ENCODE measurements around the gene SPTLC2.

DNA sequence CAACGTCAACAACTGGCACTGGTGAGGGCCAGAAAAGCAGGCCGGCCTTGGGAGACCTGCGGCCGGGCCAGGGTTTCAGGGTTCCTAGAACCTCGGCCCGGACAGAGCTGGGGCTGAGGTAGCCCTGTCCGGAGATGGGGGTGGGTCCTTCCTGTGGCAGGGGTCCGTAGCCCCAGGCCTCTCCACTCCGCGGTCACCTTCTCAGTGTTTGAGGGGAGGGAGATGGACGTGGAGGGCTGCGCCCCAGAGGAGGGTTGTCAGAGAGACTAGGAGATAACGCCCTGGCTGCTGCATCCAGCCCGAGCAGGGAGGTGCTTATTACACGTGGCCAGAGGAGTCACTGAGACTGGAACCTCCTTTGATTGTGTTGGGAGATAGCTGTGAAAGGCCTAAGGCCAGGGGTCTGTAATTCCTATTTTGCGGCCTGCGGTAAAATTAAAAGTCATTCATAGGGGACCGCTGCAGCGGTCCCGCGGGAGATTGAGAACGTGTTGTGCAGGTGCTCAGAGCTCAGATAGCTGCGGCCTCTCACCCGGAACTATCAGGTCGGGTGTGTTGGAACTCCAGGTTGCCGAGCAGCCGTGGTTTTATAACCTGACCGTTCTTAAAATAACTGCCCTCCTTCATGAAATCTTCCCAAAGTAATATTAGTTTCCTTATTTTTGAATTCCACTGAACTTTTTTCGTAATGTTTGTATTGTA, 158.0 kb downstream of the SPTLC2 start:
- TF ChIP-seq CTCF (IDR thresholded peaks at IDR 0.05) (no peak), POLR2A (IDR thresholded peaks at IDR 0.05) (no peak)
